Lower leg skin (tissue), 3 donors: Measurements from ENCODE around the gene ZNF511.

Source experiments
- POLR2A ChIP-seq, 2 donors: fragments of 450-650 bp; IDR thresholded peaks; one replicate each; pipeline ENCODE4 v1.6.1; 2016 to 2017; ENCODE audit warnings: antibody characterized with exemption in 2 of 2, mild to moderate bottlenecking in 1 of 2, moderate library complexity in 1 of 2
- TF ChIP-seq, protein P1 (sequence below), 3 donors: fragments of 450-650 bp; IDR thresholded peaks; one replicate each; pipeline ENCODE4 v1.5.1; 2016; ENCODE audit warnings: antibody characterized with exemption in 3 of 3, mild to moderate bottlenecking in 3 of 3, moderate library complexity in 2 of 3

GRCh38 chr10:133351408-133352318 lies 42.9 kb downstream of the ZNF511 start:
- TF ChIP-seq, protein P1, sequence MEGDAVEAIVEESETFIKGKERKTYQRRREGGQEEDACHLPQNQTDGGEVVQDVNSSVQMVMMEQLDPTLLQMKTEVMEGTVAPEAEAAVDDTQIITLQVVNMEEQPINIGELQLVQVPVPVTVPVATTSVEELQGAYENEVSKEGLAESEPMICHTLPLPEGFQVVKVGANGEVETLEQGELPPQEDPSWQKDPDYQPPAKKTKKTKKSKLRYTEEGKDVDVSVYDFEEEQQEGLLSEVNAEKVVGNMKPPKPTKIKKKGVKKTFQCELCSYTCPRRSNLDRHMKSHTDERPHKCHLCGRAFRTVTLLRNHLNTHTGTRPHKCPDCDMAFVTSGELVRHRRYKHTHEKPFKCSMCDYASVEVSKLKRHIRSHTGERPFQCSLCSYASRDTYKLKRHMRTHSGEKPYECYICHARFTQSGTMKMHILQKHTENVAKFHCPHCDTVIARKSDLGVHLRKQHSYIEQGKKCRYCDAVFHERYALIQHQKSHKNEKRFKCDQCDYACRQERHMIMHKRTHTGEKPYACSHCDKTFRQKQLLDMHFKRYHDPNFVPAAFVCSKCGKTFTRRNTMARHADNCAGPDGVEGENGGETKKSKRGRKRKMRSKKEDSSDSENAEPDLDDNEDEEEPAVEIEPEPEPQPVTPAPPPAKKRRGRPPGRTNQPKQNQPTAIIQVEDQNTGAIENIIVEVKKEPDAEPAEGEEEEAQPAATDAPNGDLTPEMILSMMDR (IDR thresholded peaks at IDR 0.05) = no peak
- TF ChIP-seq POLR2A (IDR thresholded peaks at IDR 0.05) = no peak
